ENCODE data around the gene OR5K2. TPM values are rescaled to one million over a fixed set of nuclear protein-coding genes. Genes with fewer than 3 reads are reported as not detected.

Gene OR5K2
- total and polyA plus RNA-seq, 10 of the 15 experiments (the other 5 are each of a cell fraction or from before 2014, with no cell fraction given): 0.12 TPM; not detected in 9

GRCh38 chr3:98542623-98543022 is 45.1 kb downstream of the OR5K2 start:
- POLR2A ChIA-PET: interaction anchor here (11.8 kb wide), 1 partner anchor 14 kb away, joined by 350 read pairs; no protein-coding TSS in a partner anchor
- in situ Hi-C loops (cut with MboI): no loop called here

More at GRCh38 chr3:98542623-98543022, 45.1 kb downstream of the OR5K2 start:
- no peaks in the 10 kb centered on the region; a peak in 1 of 4 replicates for H3K36me3 ChIP-seq (ENCODE audit: control insufficient read depth in 2 of 2, insufficient read depth in 2 of 2, low read length in 1 of 2)
- no peaks in the 10 kb centered on the region for H3K9me3 ChIP-seq (replicated peaks; ENCODE audit: control insufficient read depth, insufficient read depth, low read length)
- no peak for ATAC-seq
- H3K4me1 ChIP-seq (ENCODE audit: control insufficient read depth, insufficient read depth, low read length): peaks cover 32% of the 10 kb centered on the region; the same call in 1 of the 2 replicates
- H3K79me2 ChIP-seq (ENCODE audit: control insufficient read depth, insufficient read depth, low read length): peaks cover 92% of the 10 kb centered on the region
- FAIRE-seq: no peak
- no peak overlapping the region for H2AFZ ChIP-seq (ENCODE audit: control insufficient read depth, low read depth, low read length)
- intact Hi-C loops (cut with micrococcal nuclease; ENCODE audit: unreplicated experiment): no loop called here
- ChIA-PET RAD21 (ENCODE audit: unreplicated experiment) (interaction anchor here (1.1 to 13.1 kb wide), 4 partner anchors 10 to 30 kb away, joined by 3 to 511 read pairs (median 7); partner anchors contain the start of gene GPR15), SMC1A (ENCODE audit: uncharacterized antibody, unreplicated experiment) (interaction anchor here (1.3 to 13.1 kb wide), 3 partner anchors 14 to 29 kb away, joined by 3 to 603 read pairs (median 5); partner anchors contain the start of gene CLDND1), CTCF (no interaction called here)
- BruUV-seq (replicated peaks): TSS peak; percentile 9
- no peak for DNase-seq (ENCODE audit: low read depth, low spot score)
- peak overlapping the region; percentile 65 for H3K27ac ChIP-seq (ENCODE audit: control insufficient read depth, insufficient read depth)
- no peaks in the 10 kb centered on the region for H3K27me3 ChIP-seq (replicated peaks in 1 of 2; ENCODE audit: control insufficient read depth in 2 of 2, insufficient read depth in 2 of 2, low read length in 1 of 2)
- H3K4me3 ChIP-seq: no peak overlapping the region; the same call in 1 of the 2 replicates
- peak overlapping the region; percentile 0; the same call in 1 of the 2 replicates for H3K4me2 ChIP-seq (ENCODE audit: control insufficient read depth, insufficient read depth)
- 95% methylated on average over 1 of the region's 1 CpG for WGBS (ENCODE audit: insufficient coverage, insufficient replicate concordance, low lambda C conversion rate, missing lambda C conversion rate)
- H4K20me1 ChIP-seq (ENCODE audit: control insufficient read depth, insufficient read depth): no peaks in the 10 kb centered on the region
- 0 out of 2 replicates have a peak overlapping the region, but pooled peaks have one; percentile 13 for H3K9ac ChIP-seq (ENCODE audit: control insufficient read depth, insufficient read depth, low read length)
- TF ChIP-seq YY1 (IDR thresholded peaks at IDR 0.05; ENCODE audit: low read depth, low read length) (0 out of 2 replicates have a peak, but pooled peaks have one; percentile 23), POLR2AphosphoS2 (IDR thresholded peaks at IDR 0.05; ENCODE audit: low read depth, low read length) (peak; percentile 2; the same call in 1 of the 2 replicates), ESRRA (IDR thresholded peaks at IDR 0.05; ENCODE audit: low read length) (no peak), LARP7 (IDR thresholded peaks at IDR 0.05) (no peak), SRF (IDR thresholded peaks at IDR 0.05; ENCODE audit: low read depth in 2 of 2, low read length in 2 of 2) (no peak), PRDM15 (CRISPR knock-in tag; IDR thresholded peaks at IDR 0.05) (no peak), NBN (IDR thresholded peaks at IDR 0.05) (no peak), ZNF687 (IDR thresholded peaks at IDR 0.05) (peak; percentile 38; the same call in 1 of the 2 replicates), BMI1 (IDR thresholded peaks at IDR 0.05; ENCODE audit: borderline replicate concordance) (no peak), TBL1XR1 (IDR thresholded peaks at IDR 0.05; ENCODE audit: low read depth, low read length) (no peak), NFIC (IDR thresholded peaks at IDR 0.05; ENCODE audit: low read depth, low read length) (no peak), WRNIP1 (IDR thresholded peaks at IDR 0.05; ENCODE audit: borderline replicate concordance, low read depth, low read length) (no peak)

Data from GM12878 (cell line).